ENCODE data around the gene OAS2. TPM values are rescaled to one million over a fixed set of nuclear protein-coding genes. Genes with fewer than 3 reads are reported as not detected.

Gene OAS2
- total RNA-seq, 2 donors from 2014 or later, result 1.6 to 2.3 TPM

DNA sequence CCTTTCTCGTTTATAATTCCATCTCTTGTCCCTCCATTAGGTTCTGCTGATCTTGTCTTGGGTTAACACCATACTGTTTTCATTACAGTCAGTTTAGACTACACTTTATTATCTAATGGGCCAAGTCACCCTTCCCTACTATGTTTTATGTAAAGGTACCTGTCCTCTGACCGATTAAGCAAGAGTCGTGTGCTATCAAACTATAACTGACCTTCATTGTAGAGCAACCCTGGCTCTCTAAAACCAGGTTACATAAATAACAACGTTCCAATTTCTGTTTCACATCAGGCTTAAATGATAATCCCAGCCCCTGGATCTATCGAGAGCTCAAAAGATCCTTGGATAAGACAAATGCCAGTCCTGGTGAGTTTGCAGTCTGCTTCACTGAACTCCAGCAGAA is 16.7 kb downstream of the OAS2 start:
- TF ChIP-seq CTCF (IDR thresholded peaks at IDR 0.05) (no peak), POLR2A (IDR thresholded peaks at IDR 0.05) (no peak)
- no peaks in the 10 kb centered on the region for H3K9me3 ChIP-seq
- no peaks in the 10 kb centered on the region for H3K27me3 ChIP-seq
- H3K27ac ChIP-seq, result no peak overlapping the region
- no peak overlapping the region for H3K4me3 ChIP-seq
- ATAC-seq (no peak), DNase-seq (no peak)
- WGBS, 2 donors, result 44 to 48% methylated on average over 5 of the region's 5 CpGs
- intact Hi-C loops (cut with DNase I), result no loop called here
- no peaks in the 10 kb centered on the region for H3K36me3 ChIP-seq (replicated peaks in 1 of 2; ENCODE audit: insufficient read depth in 1 of 2, low read depth in 2 of 2)
- H3K4me1 ChIP-seq, result no peaks in the 10 kb centered on the region

GRCh38 chr12:112996501-112996900 is 18.2 kb downstream of the OAS2 start:
- TF ChIP-seq CTCF (IDR thresholded peaks at IDR 0.05) (no peak), POLR2A (IDR thresholded peaks at IDR 0.05) (no peak)
- H3K4me3 ChIP-seq, result no peak overlapping the region
- no peaks in the 10 kb centered on the region for H3K4me1 ChIP-seq
- H3K27me3 ChIP-seq, result no peaks in the 10 kb centered on the region
- WGBS, 2 donors, result 62 to 77% methylated on average over 8 of the region's 8 CpGs
- no peak for ATAC-seq
- intact Hi-C loops (cut with DNase I), result no loop called here
- H3K36me3 ChIP-seq (replicated peaks in 1 of 2; ENCODE audit: insufficient read depth in 1 of 2, low read depth in 2 of 2), result no peaks in the 10 kb centered on the region
- no peak overlapping the region for H3K27ac ChIP-seq
- no peaks in the 10 kb centered on the region for H3K9me3 ChIP-seq
- DNase-seq, result no peak

DNA sequence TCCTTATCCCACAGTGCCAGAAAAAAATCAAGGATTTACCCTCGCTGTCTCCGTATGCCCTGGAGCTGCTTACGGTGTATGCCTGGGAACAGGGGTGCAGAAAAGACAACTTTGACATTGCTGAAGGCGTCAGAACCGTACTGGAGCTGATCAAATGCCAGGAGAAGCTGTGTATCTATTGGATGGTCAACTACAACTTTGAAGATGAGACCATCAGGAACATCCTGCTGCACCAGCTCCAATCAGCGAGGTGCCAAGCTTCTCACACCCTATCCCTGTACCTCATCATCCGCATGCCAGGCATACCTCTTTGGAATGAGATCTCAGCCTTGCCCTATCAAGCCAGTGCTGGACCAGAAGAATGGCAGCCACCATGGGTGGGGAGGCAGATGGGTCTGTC is 19.2 kb downstream of the OAS2 start:
- H3K36me3 ChIP-seq (replicated peaks in 1 of 2; ENCODE audit: insufficient read depth in 1 of 2, low read depth in 2 of 2), result no peaks in the 10 kb centered on the region
- TF ChIP-seq POLR2A (IDR thresholded peaks at IDR 0.05), result no peak
- TF ChIP-seq CTCF (IDR thresholded peaks at IDR 0.05), result no peak
- ATAC-seq (no peak), DNase-seq (no peak)
- WGBS, 2 donors, result 88% methylated on average over 7 of the region's 7 CpGs
- no peak overlapping the region for H3K4me3 ChIP-seq
- H3K27ac ChIP-seq, result no peak overlapping the region
- intact Hi-C loops (cut with DNase I), result no loop called here
- H3K27me3 ChIP-seq, result no peaks in the 10 kb centered on the region
- no peaks in the 10 kb centered on the region for H3K9me3 ChIP-seq
- H3K4me1 ChIP-seq, result no peaks in the 10 kb centered on the region

DNA sequence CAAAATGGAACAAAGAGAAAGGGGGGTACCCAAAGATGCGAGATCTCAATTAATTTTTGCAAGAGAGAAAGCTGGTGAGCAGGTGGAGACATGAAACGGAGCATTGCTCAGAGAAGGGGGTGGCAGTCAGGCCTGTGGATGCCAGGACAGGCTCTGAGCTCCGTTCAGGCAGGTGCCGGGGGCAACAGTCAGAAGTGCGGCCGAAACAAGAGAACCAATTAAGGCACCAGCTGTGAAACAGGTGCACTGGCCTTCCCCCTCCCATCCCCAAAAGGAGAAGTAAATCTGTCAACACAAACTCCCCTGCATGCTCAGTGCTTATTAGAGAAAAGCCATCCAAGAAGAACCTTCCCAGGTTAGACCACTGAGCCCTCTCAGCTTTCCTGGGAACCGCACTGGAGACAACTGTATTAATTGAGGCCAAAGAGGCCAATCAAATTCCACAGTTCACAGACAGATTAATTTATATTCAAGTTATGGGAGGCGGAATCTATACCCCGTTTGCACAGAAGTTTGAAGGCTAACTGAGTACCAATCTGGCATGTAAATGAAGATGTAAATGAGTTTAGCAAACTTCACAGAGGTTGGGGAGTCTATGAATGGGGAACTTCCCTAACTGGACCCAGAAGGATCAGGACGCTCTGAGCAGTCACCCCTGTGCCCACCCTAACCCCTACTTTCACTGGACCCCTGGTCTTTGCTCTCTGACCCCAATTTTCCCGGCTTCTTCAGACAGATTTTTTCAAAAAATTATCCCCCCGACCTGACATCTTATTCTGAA is 20.9 kb downstream of the OAS2 start:
- ATAC-seq (no peak), DNase-seq (no peak)
- H3K36me3 ChIP-seq (replicated peaks in 1 of 2; ENCODE audit: insufficient read depth in 1 of 2, low read depth in 2 of 2), result no peaks in the 10 kb centered on the region
- 84 to 88% methylated on average over 12 of the region's 12 CpGs for WGBS, 2 donors
- no peaks in the 10 kb centered on the region for H3K9me3 ChIP-seq
- H3K27ac ChIP-seq, result no peak overlapping the region
- H3K27me3 ChIP-seq, result no peaks in the 10 kb centered on the region
- TF ChIP-seq POLR2A (IDR thresholded peaks at IDR 0.05) (no peak), CTCF (IDR thresholded peaks at IDR 0.05) (no peak)
- no peak overlapping the region for H3K4me3 ChIP-seq
- intact Hi-C loops (cut with DNase I), result no loop called here
- H3K4me1 ChIP-seq, result no peaks in the 10 kb centered on the region

- TF ChIP-seq CTCF (IDR thresholded peaks at IDR 0.05), result no peak
- TF ChIP-seq POLR2A (IDR thresholded peaks at IDR 0.05), result no peak
- intact Hi-C loops (cut with DNase I), result no loop called here
- ATAC-seq (no peak), DNase-seq (no peak)
- Histone ChIP-seq H3K36me3 (replicated peaks in 1 of 2; ENCODE audit: insufficient read depth in 1 of 2, low read depth in 2 of 2) (no peaks in the 10 kb centered on the region), H3K9me3 (no peaks in the 10 kb centered on the region), H3K4me3 (no peak overlapping the region), H3K4me1 (no peaks in the 10 kb centered on the region), H3K27me3 (no peaks in the 10 kb centered on the region), H3K27ac (no peak overlapping the region)
- WGBS, 2 donors, result 92 to 93% methylated on average over 6 of the region's 6 CpGs
Measured at GRCh38 chr12:113000433-113000832, 22.1 kb downstream of the OAS2 start.

All from body of pancreas (tissue), 4 donors.